Ascending aorta (tissue), 2 donors: ENCODE measurements around the gene KCNIP3. TPM values are rescaled to one million over a fixed set of nuclear protein-coding genes. Genes with fewer than 3 reads are reported as not detected.
A peak's percentile ranks its signal among the peaks of the same experiment; 100 is the strongest.

Source experiments
- DNase-seq, 2 donors: peaks; one replicate each; pipeline ENCODE4 v3.0.0-alpha.2; 2019; ENCODE audit warnings: low spot score in 2 of 2
- H3K27ac ChIP-seq, 2 donors: fragments of 200-600 bp; sonication (generic); one replicate each; pipeline ENCODE4 v1.5.1; 2016 to 2017; ENCODE audit warnings: mild to moderate bottlenecking in 1 of 2
- H3K27me3 ChIP-seq: fragments of 200-600 bp; sonication (generic); one replicate; pipeline ENCODE4 v1.5.1; 2017
- H3K36me3 ChIP-seq, 2 donors: fragments of 200-600 bp; sonication (generic); one replicate each; pipeline ENCODE4 v1.5.1; 2016
- H3K4me1 ChIP-seq, 2 donors: fragments of 200-600 bp; sonication (generic); one replicate each; pipeline ENCODE4 v1.5.1; 2016 to 2017; ENCODE audit warnings: mild to moderate bottlenecking in 1 of 2
- H3K4me3 ChIP-seq, 2 donors: fragments of 200-600 bp; sonication (generic); one replicate each; pipeline ENCODE4 v1.5.1; 2016 to 2017; ENCODE audit warnings: mild to moderate bottlenecking in 1 of 2
- H3K9me3 ChIP-seq, 2 donors: fragments of 200-600 bp; sonication (generic); one replicate each; pipeline ENCODE4 v1.5.1; 2016
- intact Hi-C: fragments of 100-400 bp; cut with DNase I; formaldehyde crosslinking; loops from one replicate; pipeline ENCODE4 v1.15.1; 2023
- total RNA-seq: library from RNA; depleted of rRNA; stranded (reverse); fragments of >200 nt; gene quantifications from one replicate; pipeline ENCODE4 v1.1.0, GENCODE V29; 2016
- TF ChIP-seq, protein P1 (sequence below), 3 experiments: fragments of 200-600 bp in 2 of 3; fragments of 450-650 bp in 1 of 3; sonication (generic) in 2 of 3; IDR thresholded peaks; one replicate each; pipeline ENCODE4 v1.5.1; 2016 to 2019; ENCODE audit warnings: antibody characterized with exemption in 3 of 3, mild to moderate bottlenecking in 1 of 3, moderate library complexity in 1 of 3

Gene KCNIP3
- 5.2 TPM for total RNA-seq

DNA sequence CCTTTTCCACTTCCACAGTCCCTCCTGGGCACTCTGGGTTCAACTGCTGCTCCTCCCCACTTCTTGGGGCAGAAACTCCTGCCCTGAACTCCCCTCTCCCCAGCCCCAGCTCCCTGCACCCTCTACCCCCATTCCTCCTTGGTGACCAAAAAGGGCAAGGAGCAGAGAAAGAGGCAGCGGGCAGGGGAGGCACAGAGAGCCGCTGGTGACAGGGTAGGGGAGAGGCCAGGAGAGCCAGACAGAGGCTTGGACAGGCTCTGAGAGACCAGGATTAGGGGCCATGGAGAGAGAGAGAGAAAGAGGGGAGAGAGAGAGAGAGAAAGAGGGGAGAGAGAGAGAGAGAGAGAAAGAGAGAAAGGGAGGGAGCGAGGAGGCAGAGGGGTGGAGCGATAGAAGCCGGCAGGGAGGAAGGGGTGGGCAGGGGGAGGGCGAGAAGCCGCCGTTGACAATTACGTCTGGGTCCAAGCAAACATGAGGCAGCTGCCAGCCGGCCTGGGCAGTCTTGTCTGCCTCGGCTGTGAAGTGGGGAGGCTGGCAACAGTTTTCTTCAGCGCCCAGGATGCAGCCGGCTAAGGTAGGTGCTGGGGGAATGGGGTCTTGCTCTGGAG is at the start of gene KCNIP3:
Gene KCNIP3 (plus strand): TSS at position 468 of the 608 bp plus-strand sequence. CDS start 92 bp downstream, at position 560.
- H3K27ac ChIP-seq, result peak within 1 kb of the TSS in 1 of 2 donors; percentile 27
- H3K4me3 ChIP-seq, result peak within 1 kb of the TSS in 1 of 2 donors; percentile 57
- intact Hi-C loops, result no loop called here
- H3K4me1 ChIP-seq, result no peaks in the 10 kb centered on the region
- no peak for DNase-seq
- TF ChIP-seq, protein P1, sequence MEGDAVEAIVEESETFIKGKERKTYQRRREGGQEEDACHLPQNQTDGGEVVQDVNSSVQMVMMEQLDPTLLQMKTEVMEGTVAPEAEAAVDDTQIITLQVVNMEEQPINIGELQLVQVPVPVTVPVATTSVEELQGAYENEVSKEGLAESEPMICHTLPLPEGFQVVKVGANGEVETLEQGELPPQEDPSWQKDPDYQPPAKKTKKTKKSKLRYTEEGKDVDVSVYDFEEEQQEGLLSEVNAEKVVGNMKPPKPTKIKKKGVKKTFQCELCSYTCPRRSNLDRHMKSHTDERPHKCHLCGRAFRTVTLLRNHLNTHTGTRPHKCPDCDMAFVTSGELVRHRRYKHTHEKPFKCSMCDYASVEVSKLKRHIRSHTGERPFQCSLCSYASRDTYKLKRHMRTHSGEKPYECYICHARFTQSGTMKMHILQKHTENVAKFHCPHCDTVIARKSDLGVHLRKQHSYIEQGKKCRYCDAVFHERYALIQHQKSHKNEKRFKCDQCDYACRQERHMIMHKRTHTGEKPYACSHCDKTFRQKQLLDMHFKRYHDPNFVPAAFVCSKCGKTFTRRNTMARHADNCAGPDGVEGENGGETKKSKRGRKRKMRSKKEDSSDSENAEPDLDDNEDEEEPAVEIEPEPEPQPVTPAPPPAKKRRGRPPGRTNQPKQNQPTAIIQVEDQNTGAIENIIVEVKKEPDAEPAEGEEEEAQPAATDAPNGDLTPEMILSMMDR (IDR thresholded peaks at IDR 0.05), result no peak
- no peaks in the 10 kb centered on the region for H3K27me3 ChIP-seq
- no peaks in the 10 kb centered on the region for H3K9me3 ChIP-seq
- no peaks in the 10 kb centered on the region for H3K36me3 ChIP-seq

DNA sequence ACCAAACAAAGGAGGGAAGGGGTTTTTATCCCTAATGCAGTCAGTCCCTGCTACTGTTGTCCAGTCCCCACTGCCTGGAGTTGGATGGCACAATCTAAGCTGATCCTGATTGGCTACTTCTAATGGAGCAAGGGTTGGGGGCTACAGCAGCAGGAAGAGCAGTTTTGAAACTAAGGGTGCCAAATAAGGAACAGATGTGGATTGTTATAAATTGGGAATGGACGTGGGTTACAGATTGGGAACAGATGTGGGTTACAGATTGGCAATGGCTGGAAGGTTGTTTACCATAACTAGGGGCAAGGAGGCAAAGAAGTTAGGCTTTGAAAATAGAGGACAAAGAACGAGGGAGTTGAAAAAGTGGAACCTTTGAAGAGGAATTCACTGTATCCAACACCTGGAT is 38.9 kb upstream of the KCNIP3 start:
- Histone ChIP-seq H3K27ac (no peak overlapping the region), H3K9me3 (peaks cover 0 to 14% of the 10 kb centered on the region in 2 donors), H3K27me3 (no peaks in the 10 kb centered on the region), H3K36me3 (no peaks in the 10 kb centered on the region), H3K4me3 (no peak overlapping the region), H3K4me1 (no peaks in the 10 kb centered on the region)
- intact Hi-C loops, result no loop called here
- DNase-seq, result no peak
- TF ChIP-seq, protein P1 (IDR thresholded peaks at IDR 0.05), result no peak

DNA sequence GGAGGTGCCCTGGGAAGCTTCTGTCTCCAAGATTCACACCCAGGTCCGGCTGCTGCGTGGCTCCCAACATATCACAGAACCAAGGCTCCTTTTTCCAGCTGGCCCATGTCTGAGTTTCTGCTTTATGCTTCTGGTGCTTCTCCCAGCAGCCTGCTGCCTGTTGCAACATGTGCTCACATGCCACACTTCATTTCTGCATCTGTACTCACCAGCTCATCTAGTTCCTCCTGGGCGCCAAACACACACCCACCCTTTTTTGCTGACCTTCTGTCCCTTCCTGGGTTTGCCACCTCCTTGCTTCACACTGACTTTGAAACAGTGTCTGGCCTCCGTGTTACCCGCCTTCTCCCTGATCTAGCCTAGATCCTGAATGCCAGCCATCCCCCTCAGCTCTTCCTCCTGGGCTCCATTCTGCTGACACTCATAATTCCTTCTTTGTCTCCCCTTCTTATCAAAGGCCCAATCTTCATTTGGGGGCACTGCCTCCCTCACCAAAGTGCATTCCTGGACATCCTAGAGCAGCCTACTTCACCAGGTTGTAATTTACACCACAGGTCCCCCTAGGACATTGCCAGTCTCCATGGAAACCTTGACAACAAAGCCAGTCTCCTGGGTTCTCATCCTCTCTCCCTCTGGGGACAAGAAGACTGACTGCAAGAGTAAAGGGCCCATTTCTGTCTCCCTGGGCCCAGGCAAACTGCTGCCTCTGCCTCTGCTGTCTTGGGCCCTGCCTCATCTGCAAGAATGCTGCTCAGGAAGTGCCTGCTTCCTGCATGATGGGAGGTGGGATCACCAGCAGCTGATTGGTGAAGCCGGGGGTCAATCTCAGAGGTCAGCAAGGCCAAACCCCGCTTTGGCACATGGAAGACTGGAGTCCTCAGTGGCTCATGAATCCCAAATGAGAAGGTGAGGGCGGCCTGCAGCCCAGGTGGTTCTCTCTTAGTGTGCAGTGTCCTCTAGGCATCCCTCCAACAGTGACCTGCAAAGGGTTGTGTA is 36.8 kb upstream of the KCNIP3 start:
- Histone ChIP-seq H3K36me3 (no peaks in the 10 kb centered on the region), H3K4me1 (no peaks in the 10 kb centered on the region), H3K9me3 (peaks cover 0 to 8% of the 10 kb centered on the region in 2 donors), H3K4me3 (no peak overlapping the region), H3K27me3 (no peaks in the 10 kb centered on the region), H3K27ac (no peak overlapping the region)
- DNase-seq, result peak in 1 of 2 donors; percentile 42
- intact Hi-C loops, result no loop called here
- TF ChIP-seq, protein P1 (IDR thresholded peaks at IDR 0.05), result no peak

DNA sequence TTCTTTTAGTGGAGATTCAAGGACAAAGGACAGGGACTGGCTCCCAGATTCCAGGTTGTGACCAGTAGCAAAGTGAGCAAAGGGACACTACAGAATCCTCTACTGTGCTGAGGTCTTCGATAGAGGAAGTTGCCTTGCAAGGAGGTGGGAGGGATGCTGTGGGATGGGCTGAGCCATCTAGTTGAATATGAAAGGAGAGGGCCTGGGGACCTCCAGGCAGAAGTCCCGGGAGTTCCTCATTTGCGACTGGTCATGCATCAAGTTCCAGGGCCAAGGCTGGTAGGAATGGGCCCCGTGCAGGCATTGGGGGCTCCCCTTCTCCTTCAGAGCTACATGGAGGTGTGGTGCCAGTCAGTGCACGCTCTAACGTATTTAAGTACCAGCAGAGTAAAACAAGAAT is 35.5 kb upstream of the KCNIP3 start:
- no peak for DNase-seq
- no peaks in the 10 kb centered on the region for H3K27me3 ChIP-seq
- no peak overlapping the region for H3K27ac ChIP-seq
- intact Hi-C loops, result no loop called here
- no peak overlapping the region for H3K4me3 ChIP-seq
- TF ChIP-seq, protein P1 (IDR thresholded peaks at IDR 0.05), result no peak
- peaks cover 0 to 7% of the 10 kb centered on the region in 2 donors for H3K9me3 ChIP-seq
- no peaks in the 10 kb centered on the region for H3K36me3 ChIP-seq
- no peaks in the 10 kb centered on the region for H3K4me1 ChIP-seq

DNA sequence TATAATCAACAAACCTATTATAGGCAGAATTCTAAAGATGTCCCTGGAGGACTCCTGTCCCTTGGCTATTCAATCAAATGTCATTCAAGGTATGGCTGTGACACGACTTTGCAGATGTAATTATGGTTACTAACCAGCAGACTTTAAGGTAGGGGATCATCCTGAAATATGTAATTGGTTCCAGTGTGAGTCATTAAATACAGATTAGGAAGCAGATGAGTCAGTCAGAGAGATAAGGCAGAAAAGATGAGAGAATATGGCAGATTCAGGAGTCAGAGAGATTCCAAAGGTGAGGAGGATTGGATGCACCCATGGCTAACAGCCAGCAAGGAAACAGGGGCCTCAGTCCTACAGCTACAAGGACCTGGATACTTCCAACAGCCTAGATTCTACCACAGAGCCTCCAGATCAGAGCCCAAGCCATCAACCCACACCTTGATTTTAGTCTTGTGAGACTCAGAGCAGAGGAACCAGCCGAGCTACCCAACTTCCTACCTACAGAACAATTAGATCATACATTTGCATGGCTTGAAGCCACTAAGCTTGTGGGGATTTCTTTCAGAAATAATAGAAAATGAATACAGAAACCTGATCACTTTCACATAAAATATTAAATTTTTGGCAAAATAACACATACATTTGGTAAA is 34.1 kb upstream of the KCNIP3 start:
- no peak overlapping the region for H3K27ac ChIP-seq

More for the DNA sequence above, 34.1 kb upstream of the KCNIP3 start:
- peaks cover 0 to 2% of the 10 kb centered on the region in 2 donors for H3K9me3 ChIP-seq
- H3K36me3 ChIP-seq, result no peaks in the 10 kb centered on the region
- intact Hi-C loops, result no loop called here
- H3K27me3 ChIP-seq, result no peaks in the 10 kb centered on the region
- no peaks in the 10 kb centered on the region for H3K4me1 ChIP-seq
- no peak for DNase-seq
- H3K4me3 ChIP-seq, result no peak overlapping the region
- TF ChIP-seq, protein P1 (IDR thresholded peaks at IDR 0.05), result no peak
